22Rv1 (cell line): ENCODE data around the gene BPIFB3.

ENCODE experiments used
- H3K27ac ChIP-seq: fragments of 450-650 bp; 2 replicates; pipeline ENCODE4 v1.5.1; 2017
- ZFX ChIP-seq: fragments of 450-650 bp; IDR thresholded peaks from 2 replicates; pipeline ENCODE4 v1.6.1; 2017; ENCODE audit warnings: antibody characterized with exemption, borderline replicate concordance
- TF ChIP-seq, protein P1 (sequence below): fragments of 450-650 bp; IDR thresholded peaks from 2 replicates; pipeline ENCODE4 v1.5.1; 2017; ENCODE audit warnings: mild to moderate bottlenecking

Gene BPIFB3

GRCh38 chr20:33007376-33008335, 46.0 kb upstream of the BPIFB3 start, which contains the start of gene BPIFB2:
Gene BPIFB2 (plus strand): TSS chr20:33007704. CDS start chr20:33008575, 871 bp downstream.
- TF ChIP-seq, protein P1, sequence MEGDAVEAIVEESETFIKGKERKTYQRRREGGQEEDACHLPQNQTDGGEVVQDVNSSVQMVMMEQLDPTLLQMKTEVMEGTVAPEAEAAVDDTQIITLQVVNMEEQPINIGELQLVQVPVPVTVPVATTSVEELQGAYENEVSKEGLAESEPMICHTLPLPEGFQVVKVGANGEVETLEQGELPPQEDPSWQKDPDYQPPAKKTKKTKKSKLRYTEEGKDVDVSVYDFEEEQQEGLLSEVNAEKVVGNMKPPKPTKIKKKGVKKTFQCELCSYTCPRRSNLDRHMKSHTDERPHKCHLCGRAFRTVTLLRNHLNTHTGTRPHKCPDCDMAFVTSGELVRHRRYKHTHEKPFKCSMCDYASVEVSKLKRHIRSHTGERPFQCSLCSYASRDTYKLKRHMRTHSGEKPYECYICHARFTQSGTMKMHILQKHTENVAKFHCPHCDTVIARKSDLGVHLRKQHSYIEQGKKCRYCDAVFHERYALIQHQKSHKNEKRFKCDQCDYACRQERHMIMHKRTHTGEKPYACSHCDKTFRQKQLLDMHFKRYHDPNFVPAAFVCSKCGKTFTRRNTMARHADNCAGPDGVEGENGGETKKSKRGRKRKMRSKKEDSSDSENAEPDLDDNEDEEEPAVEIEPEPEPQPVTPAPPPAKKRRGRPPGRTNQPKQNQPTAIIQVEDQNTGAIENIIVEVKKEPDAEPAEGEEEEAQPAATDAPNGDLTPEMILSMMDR = no peak
- TF ChIP-seq ZFX = no peak
- H3K27ac ChIP-seq = no peak within 1 kb of the TSS

DNA sequence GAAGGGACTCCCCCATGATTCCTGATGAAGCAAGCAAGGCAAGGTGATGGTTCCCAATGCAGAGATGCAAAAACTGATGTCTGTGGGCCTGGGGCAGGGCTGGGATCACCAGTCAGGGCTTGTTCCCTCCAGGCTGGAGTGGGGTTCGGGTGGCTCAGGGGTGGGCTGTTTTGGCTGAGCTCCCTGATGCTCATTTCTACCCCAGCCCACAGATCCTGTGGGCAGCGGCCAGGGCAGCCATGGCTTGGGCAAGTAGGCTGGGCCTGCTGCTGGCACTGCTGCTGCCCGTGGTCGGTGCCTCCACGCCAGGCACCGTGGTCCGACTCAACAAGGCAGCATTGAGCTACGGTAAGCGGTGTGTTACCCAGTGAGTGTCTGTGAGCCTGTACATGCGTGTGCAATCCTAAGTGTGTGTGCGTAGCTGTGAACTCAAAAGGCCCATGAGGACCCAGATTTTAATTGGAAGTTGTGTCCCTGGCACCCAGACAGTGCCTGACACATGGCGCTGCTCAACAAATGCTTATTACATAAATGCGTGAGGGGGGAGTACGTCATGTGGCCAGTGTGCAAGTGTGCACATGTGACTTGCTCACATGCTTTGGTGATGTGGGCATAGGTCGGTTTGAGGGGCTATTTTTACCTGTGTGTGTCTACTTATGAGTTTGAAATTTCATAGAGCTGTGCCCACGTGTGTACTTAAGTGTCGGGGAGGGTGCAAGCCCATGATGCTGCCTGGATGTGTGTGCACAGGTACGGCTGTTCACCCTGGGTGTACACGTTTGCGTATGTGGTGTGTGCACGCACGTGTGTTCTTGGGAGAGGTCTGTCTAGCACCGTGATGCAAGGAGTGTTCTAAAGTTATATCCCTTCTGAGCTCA, 45.1 kb upstream of the BPIFB3 start:
- TF ChIP-seq, protein P1 = no peak
- no peak for TF ChIP-seq ZFX
- H3K27ac ChIP-seq = no peak overlapping the region

DNA sequence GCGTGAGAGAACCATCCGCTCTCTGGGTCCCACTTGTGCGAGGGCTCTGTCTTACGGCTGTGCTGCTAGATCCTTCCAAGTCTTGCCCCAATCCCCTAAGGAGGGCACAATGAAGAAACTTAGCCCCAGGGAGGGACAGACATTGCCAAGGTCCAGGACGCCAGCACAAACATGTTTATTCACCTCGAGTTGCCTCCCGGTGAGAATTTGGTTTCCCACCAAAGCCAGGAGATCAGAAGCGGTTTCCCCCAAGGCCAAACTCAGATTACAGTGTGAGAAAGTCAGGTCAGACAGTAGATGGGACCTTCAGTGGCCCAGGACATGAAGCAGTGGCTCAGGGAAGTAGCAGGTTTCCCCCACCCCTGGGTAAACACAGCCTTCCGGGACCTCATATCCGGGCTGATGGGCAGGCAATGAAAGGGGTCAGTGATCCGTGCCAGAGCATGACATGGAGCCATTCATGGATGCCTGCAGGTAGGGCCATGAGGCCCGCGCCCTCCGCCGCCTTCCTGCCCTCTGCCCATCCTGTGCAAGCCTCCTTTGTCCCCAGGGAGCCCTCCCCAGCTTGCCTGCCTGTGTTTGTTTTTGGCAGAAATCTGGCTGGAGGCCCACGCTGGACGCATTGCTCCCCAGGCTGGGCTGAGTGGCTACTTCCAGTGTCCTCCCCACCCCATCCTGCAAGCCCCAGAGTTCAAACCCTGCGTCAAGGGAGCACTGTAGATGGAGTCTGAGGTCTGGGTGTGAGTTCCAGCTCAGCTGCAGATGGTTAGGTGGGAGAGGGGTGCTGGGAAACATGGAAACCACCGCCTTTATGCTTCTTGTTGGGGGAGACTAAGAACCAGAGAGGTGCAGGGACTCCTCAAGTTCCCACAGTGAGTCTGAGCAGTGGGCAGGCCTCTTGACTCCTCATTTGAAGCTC, 44.2 kb upstream of the BPIFB3 start:
- H3K27ac ChIP-seq = no peak overlapping the region

GRCh38 chr20:33010133-33010504, 43.6 kb upstream of the BPIFB3 start:
- no peak overlapping the region for H3K27ac ChIP-seq
- TF ChIP-seq, protein P1 = no peak
- TF ChIP-seq ZFX = no peak

More for the DNA sequence above, 44.2 kb upstream of the BPIFB3 start:
- TF ChIP-seq, protein P1 = no peak
- TF ChIP-seq ZFX = no peak

DNA sequence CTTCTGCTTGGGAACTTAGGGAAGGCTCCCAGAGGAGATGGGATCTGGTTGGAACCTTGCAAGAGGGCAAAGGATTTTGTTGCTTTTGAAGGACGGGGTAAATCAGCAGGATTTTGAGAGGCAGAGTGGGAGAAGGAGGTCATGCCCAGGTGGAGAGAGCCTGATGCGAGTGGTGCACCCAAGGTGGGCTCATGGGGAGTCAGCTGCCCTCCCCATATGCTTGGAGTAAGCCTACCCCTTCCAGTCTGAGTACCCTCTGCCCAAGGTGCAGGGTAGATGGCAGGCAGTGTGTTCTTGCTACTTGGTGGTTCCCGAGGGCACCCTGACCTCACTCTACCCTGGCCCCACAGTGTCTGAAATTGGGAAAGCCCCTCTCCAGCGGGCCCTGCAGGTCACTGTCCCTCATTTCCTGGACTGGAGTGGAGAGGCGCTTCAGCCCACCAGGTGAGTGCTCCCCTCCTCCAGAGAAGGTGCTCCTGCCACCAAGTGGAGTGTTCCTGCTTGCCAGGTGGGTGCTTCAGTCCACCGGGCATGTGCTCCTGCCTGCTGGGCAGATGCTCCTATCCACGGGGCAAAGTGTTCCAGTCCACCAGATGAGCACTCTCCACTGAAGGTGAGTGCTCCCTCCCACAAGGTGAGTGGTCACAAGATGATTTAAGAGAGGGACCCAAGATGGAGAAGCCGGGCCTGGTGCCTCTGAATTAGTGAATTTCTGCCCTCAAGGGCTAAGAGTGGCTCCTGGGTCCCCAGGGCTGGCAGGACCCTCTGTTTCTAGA, 42.8 kb upstream of the BPIFB3 start:
- H3K27ac ChIP-seq = no peak overlapping the region
- no peak for TF ChIP-seq ZFX
- TF ChIP-seq, protein P1 = no peak
